Measurements from ENCODE around the gene UCMA.

- TF ChIP-seq CTCF (IDR thresholded peaks at IDR 0.05; ENCODE audit: low read depth, low read length) (no peak), EZH2phosphoT487 (IDR thresholded peaks at IDR 0.05; ENCODE audit: low read depth) (no peak)
Observed at GRCh38 chr10:13222151-13222550, 12.0 kb downstream of the UCMA start.
